ENCODE results near the gene ZNF575. TPM values are rescaled to one million over a fixed set of nuclear protein-coding genes. Genes with fewer than 3 reads are reported as not detected.

The ZNF575 gene
- total and polyA plus RNA-seq, 10 of the 15 experiments (the other 5 are each of a cell fraction or from before 2014, with no cell fraction given) = 0.18 to 2.8 (median 0.75) TPM

- TF ChIP-seq EED (IDR thresholded peaks at IDR 0.05; ENCODE audit: low read depth) (peak; percentile 59; the same call in 1 of the 2 replicates), BCLAF1 (IDR thresholded peaks at IDR 0.05) (no peak), NFXL1 (IDR thresholded peaks at IDR 0.05; ENCODE audit: borderline replicate concordance) (no peak), RUNX3 (IDR thresholded peaks at IDR 0.05; ENCODE audit: low read length) (peak; percentile 90), SP1 (IDR thresholded peaks at IDR 0.05; ENCODE audit: low read depth, low read length) (no peak), TCF3 (IDR thresholded peaks at IDR 0.05; ENCODE audit: borderline replicate concordance, insufficient read depth, low read depth, low read length) (peak; percentile 20; the same call in 1 of the 2 replicates), POLR2A (IDR thresholded peaks at IDR 0.05; ENCODE audit: low read depth, low read length) (no peak; the same call in 1 of the 2 replicates), HDAC2 (IDR thresholded peaks at IDR 0.05) (no peak), RBBP5 (conservative IDR thresholded peaks at IDR 0.05) (no peak), ZNF217 (IDR thresholded peaks at IDR 0.05) (peak; percentile 12; the same call in 1 of the 2 replicates), BHLHE40 (IDR thresholded peaks at IDR 0.05; ENCODE audit: borderline replicate concordance in 1 of 2, low read depth in 2 of 2, low read length in 1 of 2) (peak in 1 of 2 experiments; percentile 74; a peak in 3 of 4 replicates), IRF4 (IDR thresholded peaks at IDR 0.05; ENCODE audit: low read depth, low read length) (no peak), BCL11A (IDR thresholded peaks at IDR 0.05; ENCODE audit: low read depth, low read length) (no peak), MYB (IDR thresholded peaks at IDR 0.05; ENCODE audit: borderline replicate concordance, low read depth, low read length) (no peak), BRCA1 (IDR thresholded peaks at IDR 0.05; ENCODE audit: low read depth, low read length) (no peak), CREM (IDR thresholded peaks at IDR 0.05; ENCODE audit: low read depth) (no peak)
- TF ChIP-seq, protein P1, sequence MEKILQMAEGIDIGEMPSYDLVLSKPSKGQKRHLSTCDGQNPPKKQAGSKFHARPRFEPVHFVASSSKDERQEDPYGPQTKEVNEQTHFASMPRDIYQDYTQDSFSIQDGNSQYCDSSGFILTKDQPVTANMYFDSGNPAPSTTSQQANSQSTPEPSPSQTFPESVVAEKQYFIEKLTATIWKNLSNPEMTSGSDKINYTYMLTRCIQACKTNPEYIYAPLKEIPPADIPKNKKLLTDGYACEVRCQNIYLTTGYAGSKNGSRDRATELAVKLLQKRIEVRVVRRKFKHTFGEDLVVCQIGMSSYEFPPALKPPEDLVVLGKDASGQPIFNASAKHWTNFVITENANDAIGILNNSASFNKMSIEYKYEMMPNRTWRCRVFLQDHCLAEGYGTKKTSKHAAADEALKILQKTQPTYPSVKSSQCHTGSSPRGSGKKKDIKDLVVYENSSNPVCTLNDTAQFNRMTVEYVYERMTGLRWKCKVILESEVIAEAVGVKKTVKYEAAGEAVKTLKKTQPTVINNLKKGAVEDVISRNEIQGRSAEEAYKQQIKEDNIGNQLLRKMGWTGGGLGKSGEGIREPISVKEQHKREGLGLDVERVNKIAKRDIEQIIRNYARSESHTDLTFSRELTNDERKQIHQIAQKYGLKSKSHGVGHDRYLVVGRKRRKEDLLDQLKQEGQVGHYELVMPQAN (conservative IDR thresholded peaks at IDR 0.05) = no peak
These were observed 29.8 kb downstream of the ZNF575 start (continued) for GRCh38 chr19:43562698-43563241.

Measured in GM12878 (cell line).